Measurements from ENCODE around the gene MYLK3. TPM values are rescaled to one million over a fixed set of nuclear protein-coding genes. Genes with fewer than 3 reads are reported as not detected.

Gene MYLK3
- total RNA-seq, 1 experiment from 2014 or later: 0.80 TPM

DNA sequence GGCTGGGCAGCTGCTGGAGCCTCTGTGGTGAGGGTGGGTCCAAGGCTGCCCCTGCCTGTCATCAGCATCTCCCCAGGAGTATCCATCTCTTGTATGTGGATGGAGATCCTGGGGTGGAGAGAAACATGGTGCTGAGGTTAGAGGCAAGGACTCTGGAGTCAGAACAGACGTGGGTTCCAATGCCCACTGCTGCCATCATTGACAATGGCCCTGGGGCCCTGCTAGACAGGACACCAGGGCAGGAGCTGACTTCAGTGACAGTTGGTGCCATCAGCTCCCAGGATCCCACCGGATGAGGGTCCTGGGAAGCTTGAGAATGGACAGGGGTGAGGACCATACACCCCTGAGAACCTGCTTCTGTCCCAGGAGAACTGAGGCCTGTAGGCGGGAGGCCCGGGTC, 15.6 kb downstream of the MYLK3 start:
- Mint-ChIP-seq H3K4me1 (ENCODE audit: low read depth, unreplicated experiment) (no peaks in the 10 kb centered on the region), H3K27me3 (ENCODE audit: unreplicated experiment) (peaks cover 50% of the 10 kb centered on the region), H3K4me3 (ENCODE audit: low read depth, unreplicated experiment) (no peak overlapping the region), H3K27ac (ENCODE audit: unreplicated experiment) (no peak overlapping the region), H3K9me3 (ENCODE audit: low read depth, unreplicated experiment) (no peaks in the 10 kb centered on the region), H3K36me3 (ENCODE audit: insufficient read depth, unreplicated experiment) (no peaks in the 10 kb centered on the region)
- TF ChIP-seq, protein P1, sequence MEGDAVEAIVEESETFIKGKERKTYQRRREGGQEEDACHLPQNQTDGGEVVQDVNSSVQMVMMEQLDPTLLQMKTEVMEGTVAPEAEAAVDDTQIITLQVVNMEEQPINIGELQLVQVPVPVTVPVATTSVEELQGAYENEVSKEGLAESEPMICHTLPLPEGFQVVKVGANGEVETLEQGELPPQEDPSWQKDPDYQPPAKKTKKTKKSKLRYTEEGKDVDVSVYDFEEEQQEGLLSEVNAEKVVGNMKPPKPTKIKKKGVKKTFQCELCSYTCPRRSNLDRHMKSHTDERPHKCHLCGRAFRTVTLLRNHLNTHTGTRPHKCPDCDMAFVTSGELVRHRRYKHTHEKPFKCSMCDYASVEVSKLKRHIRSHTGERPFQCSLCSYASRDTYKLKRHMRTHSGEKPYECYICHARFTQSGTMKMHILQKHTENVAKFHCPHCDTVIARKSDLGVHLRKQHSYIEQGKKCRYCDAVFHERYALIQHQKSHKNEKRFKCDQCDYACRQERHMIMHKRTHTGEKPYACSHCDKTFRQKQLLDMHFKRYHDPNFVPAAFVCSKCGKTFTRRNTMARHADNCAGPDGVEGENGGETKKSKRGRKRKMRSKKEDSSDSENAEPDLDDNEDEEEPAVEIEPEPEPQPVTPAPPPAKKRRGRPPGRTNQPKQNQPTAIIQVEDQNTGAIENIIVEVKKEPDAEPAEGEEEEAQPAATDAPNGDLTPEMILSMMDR (IDR thresholded peaks at IDR 0.05; ENCODE audit: unreplicated experiment): no peak
- CTCF ChIA-PET: no interaction called here
- no peak for DNase-seq
- no TSS peak for BruUV-seq (replicated peaks)
- intact Hi-C loops (cut with micrococcal nuclease; ENCODE audit: unreplicated experiment): no loop called here

DNA sequence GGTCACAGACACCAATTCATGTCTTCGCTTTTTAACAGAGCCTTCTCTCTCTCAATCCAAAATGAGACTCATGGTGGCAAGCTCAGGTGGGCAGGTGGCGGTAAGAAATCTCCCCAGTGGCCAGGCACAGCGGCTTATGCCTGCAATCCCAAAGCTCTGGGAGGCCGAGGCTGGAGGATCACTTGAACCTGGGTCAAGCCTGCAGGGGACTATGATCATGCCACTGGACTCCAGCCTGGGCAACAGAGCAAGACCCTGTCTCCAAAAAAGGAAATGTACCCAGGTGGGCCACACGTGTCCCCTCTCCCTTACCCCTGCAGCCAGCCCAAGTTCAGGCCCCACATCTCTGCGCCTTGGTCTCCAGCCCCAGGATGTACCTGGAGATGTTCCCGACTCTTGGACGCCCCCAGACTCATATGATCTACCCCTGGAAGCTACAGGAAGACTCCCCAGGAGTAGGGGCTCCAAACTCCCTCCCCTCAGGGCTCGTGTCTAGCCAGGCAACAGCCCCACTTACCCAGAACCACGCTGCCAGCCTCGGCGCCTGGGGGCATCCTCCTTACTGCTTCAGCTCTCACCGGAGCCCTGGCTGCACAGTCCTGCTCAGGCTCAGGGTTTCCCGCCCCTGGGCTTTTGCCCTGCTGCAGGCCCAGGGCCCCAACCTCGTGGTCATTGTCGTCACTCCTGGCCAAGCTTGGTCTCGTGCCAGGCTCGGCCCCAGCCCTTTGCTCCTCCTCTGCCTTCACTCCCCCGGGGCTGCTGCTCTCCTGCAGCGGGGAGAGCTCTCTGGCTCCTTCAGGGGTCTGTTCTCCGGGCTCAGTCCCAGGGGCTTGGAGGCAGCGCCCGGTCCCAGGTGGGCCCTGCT, 16.2 kb downstream of the MYLK3 start:
- H3K4me3 Mint-ChIP-seq (ENCODE audit: low read depth, unreplicated experiment): no peak overlapping the region
- H3K27ac Mint-ChIP-seq (ENCODE audit: unreplicated experiment): no peak overlapping the region
- DNase-seq: no peak
- peaks cover 50% of the 10 kb centered on the region for H3K27me3 Mint-ChIP-seq (ENCODE audit: unreplicated experiment)
- CTCF ChIA-PET: no interaction called here
- intact Hi-C loops (cut with micrococcal nuclease; ENCODE audit: unreplicated experiment): no loop called here
- no peaks in the 10 kb centered on the region for H3K36me3 Mint-ChIP-seq (ENCODE audit: insufficient read depth, unreplicated experiment)
- no peaks in the 10 kb centered on the region for H3K9me3 Mint-ChIP-seq (ENCODE audit: low read depth, unreplicated experiment)
- H3K4me1 Mint-ChIP-seq (ENCODE audit: low read depth, unreplicated experiment): no peaks in the 10 kb centered on the region
- TF ChIP-seq, protein P1 (IDR thresholded peaks at IDR 0.05; ENCODE audit: unreplicated experiment): no peak
- BruUV-seq (replicated peaks): no TSS peak

DNA sequence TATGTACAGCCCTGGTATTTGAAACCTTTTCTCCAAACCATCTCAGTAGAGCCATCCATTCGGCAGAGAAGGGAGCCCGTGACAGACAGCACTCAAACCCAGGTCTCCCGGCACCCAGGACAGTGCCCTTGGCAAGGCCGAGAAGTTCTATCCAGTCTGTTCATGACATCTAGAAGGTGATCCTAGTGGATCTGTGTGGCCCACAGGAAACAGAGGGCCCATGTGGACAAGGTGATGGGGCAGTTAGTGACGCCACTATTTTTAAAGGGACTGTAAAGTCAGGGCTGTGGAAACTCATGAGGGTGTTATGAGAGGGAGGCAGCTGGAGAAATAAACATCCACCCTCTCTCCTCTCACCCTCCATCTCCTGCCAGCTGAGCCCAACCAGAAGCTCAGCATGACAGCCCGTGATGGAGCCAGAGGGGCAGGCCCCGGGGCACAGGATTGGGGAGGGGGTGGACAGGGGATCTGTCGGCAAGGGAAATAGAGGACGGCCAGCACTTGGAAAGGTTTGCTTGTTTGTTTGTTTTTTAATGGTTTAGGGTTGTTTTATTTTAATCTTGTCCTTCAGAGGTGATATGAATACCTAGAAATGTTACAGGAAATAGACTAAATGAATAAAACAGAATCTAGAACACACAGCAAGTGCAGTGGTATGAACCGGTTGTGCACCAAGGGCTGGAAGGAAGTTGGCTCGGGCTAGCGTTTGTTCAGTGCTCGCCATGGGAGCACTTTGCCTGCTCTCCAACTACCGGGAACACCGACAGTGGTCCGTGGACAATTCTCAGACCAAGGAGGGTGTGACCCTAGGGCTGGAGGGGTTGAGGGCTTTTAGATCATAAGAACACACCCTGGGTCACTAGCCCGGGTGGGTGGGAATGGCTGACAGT, 17.1 kb downstream of the MYLK3 start:
- Mint-ChIP-seq H3K36me3 (ENCODE audit: insufficient read depth, unreplicated experiment) (no peaks in the 10 kb centered on the region), H3K9me3 (ENCODE audit: low read depth, unreplicated experiment) (no peaks in the 10 kb centered on the region), H3K4me1 (ENCODE audit: low read depth, unreplicated experiment) (no peaks in the 10 kb centered on the region), H3K27ac (ENCODE audit: unreplicated experiment) (no peak overlapping the region), H3K27me3 (ENCODE audit: unreplicated experiment) (peaks cover 50% of the 10 kb centered on the region), H3K4me3 (ENCODE audit: low read depth, unreplicated experiment) (no peak overlapping the region)
- no TSS peak for BruUV-seq (replicated peaks)
- CTCF ChIA-PET: no interaction called here
- intact Hi-C loops (cut with micrococcal nuclease; ENCODE audit: unreplicated experiment): no loop called here
- no peak for DNase-seq
- TF ChIP-seq, protein P1 (IDR thresholded peaks at IDR 0.05; ENCODE audit: unreplicated experiment): no peak

DNA sequence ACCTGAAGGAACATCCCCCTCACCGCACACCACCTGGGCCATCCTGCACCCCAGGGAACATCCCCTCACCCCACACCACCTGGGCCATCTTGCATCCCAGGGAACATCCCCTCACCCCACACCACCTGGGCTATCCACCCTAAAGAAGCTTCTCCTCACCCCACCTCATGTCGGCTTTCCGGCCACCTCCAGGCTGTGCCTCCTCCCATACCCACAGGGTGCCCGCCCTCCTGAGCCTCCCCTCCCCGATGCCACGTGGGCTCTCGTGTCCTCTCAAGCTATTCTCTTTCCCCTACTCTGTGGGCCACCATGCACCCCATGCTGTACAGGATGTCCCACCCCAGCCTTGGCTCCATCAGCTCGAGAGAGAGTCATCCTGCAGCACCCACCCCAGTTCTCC, 18.0 kb downstream of the MYLK3 start:
- Mint-ChIP-seq H3K4me3 (ENCODE audit: low read depth, unreplicated experiment) (no peak overlapping the region), H3K27ac (ENCODE audit: unreplicated experiment) (no peak overlapping the region), H3K27me3 (ENCODE audit: unreplicated experiment) (peaks cover 50% of the 10 kb centered on the region), H3K4me1 (ENCODE audit: low read depth, unreplicated experiment) (no peaks in the 10 kb centered on the region), H3K36me3 (ENCODE audit: insufficient read depth, unreplicated experiment) (no peaks in the 10 kb centered on the region), H3K9me3 (ENCODE audit: low read depth, unreplicated experiment) (no peaks in the 10 kb centered on the region)
- DNase-seq: no peak
- intact Hi-C loops (cut with micrococcal nuclease; ENCODE audit: unreplicated experiment): no loop called here
- no TSS peak for BruUV-seq (replicated peaks)
- TF ChIP-seq, protein P1 (IDR thresholded peaks at IDR 0.05; ENCODE audit: unreplicated experiment): no peak
- CTCF ChIA-PET: no interaction called here
